ENCODE measurements around the gene RNF167. TPM values are rescaled to one million over a fixed set of nuclear protein-coding genes. Genes with fewer than 3 reads are reported as not detected.
A peak's percentile ranks its signal among the peaks of the same experiment; 100 is the strongest.

RNF167 gene
- total RNA-seq, 2 donors from 2014 or later, result 120 to 123 TPM

DNA sequence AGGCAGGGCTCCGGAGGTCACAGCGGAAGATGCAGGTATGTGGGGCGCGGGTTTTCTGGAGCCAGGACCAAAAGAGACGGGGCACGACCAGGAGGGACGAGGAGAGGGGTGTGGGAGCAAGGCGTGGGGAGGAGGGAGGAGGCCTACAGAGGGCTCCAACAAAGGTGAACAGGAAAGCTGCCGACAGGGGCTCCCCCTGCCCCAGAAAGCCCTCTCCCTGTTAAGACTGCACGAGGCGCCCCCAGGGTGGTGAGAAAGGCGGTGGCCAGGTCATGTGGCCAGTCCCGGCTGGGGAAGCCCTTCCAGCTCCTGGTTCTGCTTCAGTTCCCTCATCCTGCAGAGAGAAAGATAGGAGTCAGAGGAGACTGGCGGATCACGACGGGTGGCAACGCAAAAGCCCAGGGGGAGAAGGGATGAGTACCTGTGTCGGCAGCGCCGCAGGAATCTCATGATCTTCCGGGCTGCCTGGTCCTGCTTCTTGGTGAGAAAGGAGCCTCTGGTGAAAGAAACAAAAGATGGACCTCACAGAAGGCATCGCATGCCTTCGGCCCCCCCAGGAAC, 28.5 kb downstream of the RNF167 start:
- peaks cover 29% of the 10 kb centered on the region for H3K36me3 Mint-ChIP-seq (ENCODE audit: low read depth)
- H3K4me3 Mint-ChIP-seq, result no peak overlapping the region
- H3K9ac ChIP-seq (ENCODE audit: extremely low read depth, low read length, poor library complexity, severe bottlenecking), result peak overlapping the region; percentile 79
- H3K9me3 Mint-ChIP-seq, result peaks cover 12% of the 10 kb centered on the region
- peaks cover 6% of the 10 kb centered on the region for H3K4me1 ChIP-seq (ENCODE audit: control insufficient read depth, insufficient read depth, low read length)
- peak; percentile 83 for DNase-seq
- TF ChIP-seq, protein P1, sequence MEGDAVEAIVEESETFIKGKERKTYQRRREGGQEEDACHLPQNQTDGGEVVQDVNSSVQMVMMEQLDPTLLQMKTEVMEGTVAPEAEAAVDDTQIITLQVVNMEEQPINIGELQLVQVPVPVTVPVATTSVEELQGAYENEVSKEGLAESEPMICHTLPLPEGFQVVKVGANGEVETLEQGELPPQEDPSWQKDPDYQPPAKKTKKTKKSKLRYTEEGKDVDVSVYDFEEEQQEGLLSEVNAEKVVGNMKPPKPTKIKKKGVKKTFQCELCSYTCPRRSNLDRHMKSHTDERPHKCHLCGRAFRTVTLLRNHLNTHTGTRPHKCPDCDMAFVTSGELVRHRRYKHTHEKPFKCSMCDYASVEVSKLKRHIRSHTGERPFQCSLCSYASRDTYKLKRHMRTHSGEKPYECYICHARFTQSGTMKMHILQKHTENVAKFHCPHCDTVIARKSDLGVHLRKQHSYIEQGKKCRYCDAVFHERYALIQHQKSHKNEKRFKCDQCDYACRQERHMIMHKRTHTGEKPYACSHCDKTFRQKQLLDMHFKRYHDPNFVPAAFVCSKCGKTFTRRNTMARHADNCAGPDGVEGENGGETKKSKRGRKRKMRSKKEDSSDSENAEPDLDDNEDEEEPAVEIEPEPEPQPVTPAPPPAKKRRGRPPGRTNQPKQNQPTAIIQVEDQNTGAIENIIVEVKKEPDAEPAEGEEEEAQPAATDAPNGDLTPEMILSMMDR (conservative IDR thresholded peaks at IDR 0.05), result no peak
- peak overlapping the region; percentile 90 for H3K4me3 ChIP-seq (ENCODE audit: low read length)
- H3K27me3 Mint-ChIP-seq (ENCODE audit: insufficient read depth), result peaks cover 5% of the 10 kb centered on the region
- WGBS, 2 experiments (ENCODE audit: insufficient coverage in 1 of 2, insufficient read length in 1 of 2), result 8 to 19% methylated on average over 10 to 23 of the region's 23 CpGs
- H3K27ac ChIP-seq (ENCODE audit: low read depth, low read length), result peak overlapping the region; percentile 95
- H3K36me3 ChIP-seq (ENCODE audit: control insufficient read depth, insufficient read depth, low read length), result peaks cover 48% of the 10 kb centered on the region
- no peaks in the 10 kb centered on the region for H3K27me3 ChIP-seq (ENCODE audit: control insufficient read depth, insufficient read depth, low read length, poor library complexity, severe bottlenecking)
- peaks cover 5% of the 10 kb centered on the region for H3K9me3 ChIP-seq (ENCODE audit: control insufficient read depth, low read length)
- no peak overlapping the region for H3K27ac Mint-ChIP-seq
- peaks cover 28% of the 10 kb centered on the region for H3K4me1 Mint-ChIP-seq

DNA sequence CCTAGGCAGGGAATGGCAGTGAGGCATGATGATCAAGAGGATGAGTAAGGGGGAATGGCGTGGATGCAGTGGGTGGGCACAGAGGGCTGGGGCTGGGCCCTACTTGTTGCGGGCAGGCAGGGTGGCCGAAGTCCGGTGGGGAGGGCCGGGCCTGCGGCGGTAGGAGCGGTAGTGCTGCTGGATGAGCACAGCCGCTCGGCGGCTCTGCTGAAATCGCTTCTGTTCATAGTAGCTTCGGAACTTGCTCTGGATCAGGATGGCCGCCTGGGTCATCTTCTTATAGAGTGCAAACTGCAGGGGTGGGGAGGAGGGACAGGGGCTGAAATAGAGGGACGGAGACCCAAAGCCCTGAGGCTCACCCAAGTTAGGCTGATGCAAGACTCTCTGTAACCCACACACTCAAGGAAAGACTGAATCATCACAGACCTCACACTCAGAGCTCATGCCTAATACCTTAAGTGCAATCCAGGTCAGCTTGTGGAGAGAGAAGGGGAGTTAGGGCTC, 29.0 kb downstream of the RNF167 start:
- Mint-ChIP-seq H3K4me3 (no peak overlapping the region), H3K4me1 (peaks cover 28% of the 10 kb centered on the region), H3K27ac (no peak overlapping the region), H3K27me3 (ENCODE audit: insufficient read depth) (peaks cover 10% of the 10 kb centered on the region), H3K9me3 (peaks cover 12% of the 10 kb centered on the region), H3K36me3 (ENCODE audit: low read depth) (peaks cover 29% of the 10 kb centered on the region)
- peaks cover 52% of the 10 kb centered on the region for H3K36me3 ChIP-seq (ENCODE audit: control insufficient read depth, insufficient read depth, low read length)
- peaks cover 5% of the 10 kb centered on the region for H3K9me3 ChIP-seq (ENCODE audit: control insufficient read depth, low read length)
- peak; percentile 68 for DNase-seq
- no peaks in the 10 kb centered on the region for H3K27me3 ChIP-seq (ENCODE audit: control insufficient read depth, insufficient read depth, low read length, poor library complexity, severe bottlenecking)
- peak overlapping the region; percentile 90 for H3K4me3 ChIP-seq (ENCODE audit: low read length)
- peaks cover 6% of the 10 kb centered on the region for H3K4me1 ChIP-seq (ENCODE audit: control insufficient read depth, insufficient read depth, low read length)
- 39 to 40% methylated on average over 9 to 15 of the region's 15 CpGs for WGBS, 2 experiments (ENCODE audit: insufficient coverage in 1 of 2, insufficient read length in 1 of 2)
- peak overlapping the region; percentile 79 for H3K9ac ChIP-seq (ENCODE audit: extremely low read depth, low read length, poor library complexity, severe bottlenecking)
- TF ChIP-seq, protein P1 (conservative IDR thresholded peaks at IDR 0.05), result no peak
- H3K27ac ChIP-seq (ENCODE audit: low read depth, low read length), result peak overlapping the region; percentile 29

- Histone ChIP-seq H3K4me1 (ENCODE audit: control insufficient read depth, insufficient read depth, low read length) (peaks cover 6% of the 10 kb centered on the region), H3K36me3 (ENCODE audit: control insufficient read depth, insufficient read depth, low read length) (peaks cover 52% of the 10 kb centered on the region), H3K4me3 (ENCODE audit: low read length) (peak overlapping the region; percentile 90), H3K27ac (ENCODE audit: low read depth, low read length) (no peak overlapping the region), H3K9ac (ENCODE audit: extremely low read depth, low read length, poor library complexity, severe bottlenecking) (peak overlapping the region; percentile 79), H3K27me3 (ENCODE audit: control insufficient read depth, insufficient read depth, low read length, poor library complexity, severe bottlenecking) (no peaks in the 10 kb centered on the region), H3K9me3 (ENCODE audit: control insufficient read depth, low read length) (peaks cover 5% of the 10 kb centered on the region)
- TF ChIP-seq, protein P1 (conservative IDR thresholded peaks at IDR 0.05), result no peak
- 84 to 85% methylated on average over 11 to 16 of the region's 16 CpGs for WGBS, 2 experiments (ENCODE audit: insufficient coverage in 1 of 2, insufficient read length in 1 of 2)
- no peak overlapping the region for H3K4me3 Mint-ChIP-seq
- H3K36me3 Mint-ChIP-seq (ENCODE audit: low read depth), result peaks cover 27% of the 10 kb centered on the region
- peak; percentile 63 for DNase-seq
- H3K27ac Mint-ChIP-seq, result no peak overlapping the region
- H3K4me1 Mint-ChIP-seq, result peaks cover 28% of the 10 kb centered on the region
- H3K27me3 Mint-ChIP-seq (ENCODE audit: insufficient read depth), result peaks cover 16% of the 10 kb centered on the region
- H3K9me3 Mint-ChIP-seq, result peaks cover 12% of the 10 kb centered on the region
These were observed 29.6 kb downstream of the RNF167 start for GRCh38 chr17:4969551-4970173.
